ENCODE results near the gene TXLNA.
"Not testable (repeated sequence)": the region's sequence is repeated elsewhere in the genome, so short reads cannot be mapped to it uniquely, and the experiment has no call there.

TXLNA gene

DNA sequence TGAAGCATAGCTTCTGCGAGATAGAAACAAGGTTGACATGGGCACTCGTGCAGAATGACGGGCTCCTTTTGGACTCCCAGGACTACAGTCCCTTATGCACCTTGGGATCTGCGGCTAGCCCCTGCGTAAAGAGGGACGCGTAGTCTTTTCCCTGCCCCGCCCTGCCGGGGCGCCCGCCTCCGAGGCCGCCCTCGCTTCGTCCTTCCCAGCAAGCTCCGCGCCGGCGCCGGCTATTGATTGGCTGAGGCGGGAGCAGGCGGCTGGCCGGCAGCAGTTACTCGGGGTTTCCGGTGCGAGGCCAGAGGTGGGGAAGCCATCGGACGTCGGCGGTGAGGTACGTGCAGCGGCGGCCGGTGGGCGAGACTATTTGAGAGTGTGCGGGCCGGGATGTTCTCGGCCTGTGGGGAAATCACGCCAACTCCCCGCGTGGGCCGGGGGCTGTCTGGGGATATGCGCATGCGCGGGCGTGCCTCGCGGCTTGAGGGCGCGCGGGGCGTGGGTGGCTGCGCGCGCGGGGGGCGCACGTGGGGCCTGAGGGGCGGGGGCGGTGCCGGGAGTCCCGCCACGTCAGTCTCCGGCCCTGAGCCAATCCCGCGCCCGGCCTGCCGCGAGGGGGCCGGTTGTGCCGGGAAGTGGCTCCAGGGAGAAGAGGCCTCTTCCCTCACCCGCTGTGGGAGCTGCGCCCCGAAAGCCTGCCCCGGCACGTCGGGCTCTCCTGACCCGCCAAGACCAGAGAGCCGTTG lies at the start of gene TXLNA:
TXLNA (plus strand) TSS at position 233 of the 743 bp plus-strand sequence. CDS start 671 bp downstream, outside the sequence.
- peak; percentile 81 to 91 (median 88) for DNase-seq (ENCODE audit: low read depth in 2 of 3, low spot score in 1 of 3)

DNA sequence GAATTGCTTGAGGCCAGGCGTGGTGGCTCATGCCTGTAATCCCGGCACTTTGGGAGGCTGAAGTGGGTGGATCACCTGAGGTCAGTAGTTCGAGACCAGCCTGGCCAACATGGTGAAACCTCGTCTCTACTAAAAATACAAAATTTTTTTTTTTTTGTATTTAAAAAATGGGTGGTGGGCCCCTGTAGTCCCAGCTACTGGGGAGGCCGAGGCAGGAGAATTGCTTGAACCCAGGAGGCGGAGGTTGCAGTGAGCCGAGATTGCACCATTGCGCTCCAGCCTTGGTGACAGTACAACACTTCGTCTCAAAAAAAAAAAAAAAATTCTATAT lies 45.6 kb upstream of the TXLNA start:
- not testable (repeated sequence) for DNase-seq (ENCODE audit: low read depth in 2 of 3, low spot score in 1 of 3)

DNA sequence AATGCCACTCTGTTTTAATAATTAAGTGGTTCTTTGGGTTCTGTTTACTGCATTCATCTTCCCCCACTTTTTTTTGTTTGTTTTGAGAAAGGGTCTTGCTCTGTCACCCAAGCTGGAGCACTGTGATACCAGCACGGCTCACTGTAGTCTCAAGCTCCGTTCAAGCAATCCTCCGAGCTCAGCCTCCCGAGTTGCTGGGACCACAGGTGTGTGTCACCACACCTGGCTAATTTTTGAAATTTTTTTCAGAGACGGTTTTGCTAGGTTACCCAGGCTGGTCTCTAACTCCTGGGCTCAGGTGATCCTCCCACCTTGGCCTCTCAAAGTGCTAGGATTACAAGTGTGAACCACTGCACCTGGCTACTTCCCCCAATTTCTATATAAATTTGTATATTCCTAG lies 42.4 kb upstream of the TXLNA start:
- DNase-seq (ENCODE audit: low read depth in 2 of 3, low spot score in 1 of 3) = no peak

- DNase-seq (ENCODE audit: low read depth in 2 of 3, low spot score in 1 of 3) = no peak
These were observed 40.5 kb upstream of the TXLNA start for GRCh38 chr1:32138965-32139364.

DNA sequence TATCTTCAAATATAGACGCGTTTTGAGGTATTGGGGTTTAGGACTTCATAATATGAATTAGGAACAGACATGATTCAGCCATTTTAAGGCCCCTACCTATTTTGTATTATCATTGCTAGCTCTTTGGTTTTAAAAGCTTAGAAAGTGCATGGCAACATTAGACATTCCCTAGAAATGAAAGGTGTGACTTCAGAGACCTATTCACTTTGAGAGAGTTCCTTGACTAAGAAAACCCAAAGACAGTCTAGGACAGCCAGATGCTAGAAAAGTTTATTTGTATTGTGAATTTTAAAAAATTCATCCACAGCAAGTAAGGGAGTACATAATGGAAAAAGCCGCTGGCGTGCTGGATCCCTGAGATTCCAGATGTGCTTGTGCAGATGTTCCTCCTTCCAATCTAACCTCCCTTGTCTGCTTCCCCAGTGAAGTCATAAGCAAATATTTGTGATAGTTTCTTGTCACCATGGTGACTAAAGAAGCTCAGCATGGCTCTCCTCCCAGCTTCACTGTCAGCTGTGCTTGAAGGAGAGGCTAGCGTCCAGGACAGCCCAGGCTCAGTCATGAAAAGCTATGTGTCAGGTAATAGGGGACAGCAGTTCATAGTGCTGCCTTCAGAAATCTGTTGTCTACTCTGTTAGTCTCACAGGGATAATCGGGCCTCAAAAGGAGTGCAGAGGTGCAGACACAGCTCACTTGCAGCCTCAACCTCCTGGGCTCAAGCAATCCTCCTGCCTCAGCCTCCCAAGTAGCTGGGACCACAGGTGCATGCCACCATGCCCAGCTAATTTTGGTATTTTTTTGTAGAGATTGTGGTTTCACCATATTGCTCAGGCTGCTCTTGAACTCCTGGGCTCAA lies 36.8 kb upstream of the TXLNA start:
- DNase-seq (ENCODE audit: low read depth in 2 of 3, low spot score in 1 of 3) = no peak

DNA sequence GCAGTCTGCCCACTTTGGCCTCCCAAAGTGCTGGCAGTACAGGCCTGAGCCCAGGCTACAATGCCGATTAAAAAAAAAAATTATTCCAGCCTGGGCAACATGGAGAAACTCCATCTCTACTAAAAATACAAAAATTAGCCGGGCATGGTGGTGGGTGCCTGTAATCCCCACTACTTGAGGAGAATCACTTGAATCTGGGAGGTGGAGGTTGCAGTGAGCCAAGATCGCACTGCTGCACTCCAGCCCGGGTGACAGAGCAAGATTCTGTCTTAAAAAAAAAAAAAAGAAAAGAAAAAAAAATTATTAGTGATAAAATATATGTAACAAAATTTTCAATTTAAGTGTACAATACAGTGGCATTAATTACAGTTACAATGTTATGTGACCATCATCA lies 36.2 kb upstream of the TXLNA start:
- not testable (repeated sequence) for DNase-seq (ENCODE audit: low read depth in 2 of 3, low spot score in 1 of 3)

GRCh38 chr1:32144033-32144432 lies 35.4 kb upstream of the TXLNA start:
- no peak for DNase-seq (ENCODE audit: low read depth in 2 of 3, low spot score in 1 of 3)

- DNase-seq (ENCODE audit: low read depth in 2 of 3, low spot score in 1 of 3) = not testable (repeated sequence)
These were observed 31.7 kb upstream of the TXLNA start for GRCh38 chr1:32147799-32148198.

DNA sequence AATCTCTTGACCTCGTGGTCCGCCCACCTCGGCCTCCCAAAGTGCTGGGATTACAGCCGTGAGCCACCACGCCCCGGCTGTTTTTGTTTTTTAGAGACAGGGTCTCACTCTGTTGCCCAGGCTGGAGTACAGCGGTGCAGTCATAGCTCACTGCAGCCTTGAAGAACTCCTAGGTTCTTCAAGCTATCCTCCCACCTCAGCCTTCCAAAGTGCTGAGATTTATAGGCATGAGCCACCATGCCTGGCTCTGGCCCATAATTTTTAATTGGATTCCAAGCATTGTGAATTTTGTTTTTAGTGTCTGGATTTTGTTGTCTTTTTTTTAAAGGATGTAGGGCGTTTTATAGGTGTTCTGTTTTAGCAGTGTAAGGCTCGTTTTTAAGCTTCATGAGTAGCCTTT lies 28.6 kb upstream of the TXLNA start:
- no peak for DNase-seq (ENCODE audit: low read depth in 2 of 3, low spot score in 1 of 3)

DNA sequence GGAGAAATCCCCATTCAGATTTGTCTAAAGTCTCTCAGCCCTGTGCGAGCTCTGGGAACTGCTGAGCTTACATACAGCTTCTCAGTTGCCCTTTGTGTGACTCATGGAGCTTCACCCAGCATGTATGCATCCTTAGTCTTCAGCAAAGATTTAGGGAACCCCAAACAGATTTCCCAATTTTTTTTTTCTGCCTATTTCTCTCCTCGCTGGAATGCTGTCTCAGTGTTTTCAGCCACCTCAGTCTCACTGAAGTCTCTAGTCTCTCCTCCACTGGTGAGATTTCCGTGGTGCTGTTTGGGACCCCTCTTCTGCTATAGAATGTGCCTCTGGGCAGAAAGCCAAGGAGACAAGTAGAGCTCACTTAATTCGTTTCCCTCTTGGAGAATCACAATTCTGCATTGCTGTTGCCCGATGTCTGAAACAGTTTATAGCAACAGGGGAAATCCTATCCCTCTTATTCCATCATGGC lies 28.1 kb upstream of the TXLNA start:
- DNase-seq (ENCODE audit: low read depth in 2 of 3, low spot score in 1 of 3) = no peak

- no peak for DNase-seq (ENCODE audit: low read depth in 2 of 3, low spot score in 1 of 3)
These were observed 20.3 kb upstream of the TXLNA start for GRCh38 chr1:32159189-32159588.

GRCh38 chr1:32163405-32163804 lies 16.1 kb upstream of the TXLNA start:
- DNase-seq (ENCODE audit: low read depth in 2 of 3, low spot score in 1 of 3) = no peak

DNA sequence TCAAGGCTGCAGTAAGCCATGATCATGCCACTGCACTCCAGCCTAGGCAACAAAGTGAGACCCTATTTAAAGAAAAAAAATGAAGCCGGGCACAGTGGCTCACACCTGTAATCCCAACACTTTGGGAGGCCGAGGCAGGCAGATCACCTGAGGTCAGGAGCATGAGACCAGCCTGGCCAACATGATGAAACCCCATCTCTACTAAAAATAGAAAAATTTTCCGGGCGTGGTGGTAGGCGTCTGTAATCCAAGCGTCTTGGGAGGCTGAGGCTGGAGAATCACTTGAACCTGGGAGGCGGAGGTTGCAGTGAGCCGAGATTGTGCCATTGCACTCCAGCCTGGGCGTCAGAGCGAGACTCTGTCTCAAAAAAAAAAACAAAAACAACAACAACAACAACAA lies 13.8 kb upstream of the TXLNA start:
- DNase-seq (ENCODE audit: low read depth in 2 of 3, low spot score in 1 of 3) = not testable (repeated sequence)

DNA sequence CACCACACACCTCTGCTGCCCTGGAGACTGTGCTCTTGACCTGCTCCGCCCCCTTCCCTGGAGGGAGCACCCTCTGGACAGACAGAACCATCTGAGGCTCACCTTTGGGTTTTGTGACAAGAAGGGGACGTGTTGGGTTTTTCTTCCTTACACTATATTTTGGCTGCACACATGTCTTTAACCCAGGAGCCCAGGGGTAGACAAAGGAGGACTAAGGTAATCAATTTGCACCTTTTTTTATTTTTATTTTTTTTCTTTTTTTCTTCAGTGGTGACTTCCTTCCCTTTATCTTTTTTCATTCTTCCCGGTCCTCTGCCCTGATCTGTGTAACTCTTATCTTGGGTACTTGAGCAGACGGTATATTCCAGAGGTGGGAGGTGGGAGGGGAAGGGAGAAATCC lies 8.5 kb upstream of the TXLNA start:
- DNase-seq (ENCODE audit: low read depth in 2 of 3, low spot score in 1 of 3) = no peak

- DNase-seq (ENCODE audit: low read depth in 2 of 3, low spot score in 1 of 3) = no peak
These were observed 6.7 kb upstream of the TXLNA start for GRCh38 chr1:32172621-32173245.

GRCh38 chr1:32178380-32179192 lies 889 bp upstream of the TXLNA start:
- no peak for DNase-seq (ENCODE audit: low read depth in 2 of 3, low spot score in 1 of 3)

- no peak for DNase-seq (ENCODE audit: low read depth in 2 of 3, low spot score in 1 of 3)
These were observed 357 bp upstream of the TXLNA start for GRCh38 chr1:32179193-32179442.

DNA sequence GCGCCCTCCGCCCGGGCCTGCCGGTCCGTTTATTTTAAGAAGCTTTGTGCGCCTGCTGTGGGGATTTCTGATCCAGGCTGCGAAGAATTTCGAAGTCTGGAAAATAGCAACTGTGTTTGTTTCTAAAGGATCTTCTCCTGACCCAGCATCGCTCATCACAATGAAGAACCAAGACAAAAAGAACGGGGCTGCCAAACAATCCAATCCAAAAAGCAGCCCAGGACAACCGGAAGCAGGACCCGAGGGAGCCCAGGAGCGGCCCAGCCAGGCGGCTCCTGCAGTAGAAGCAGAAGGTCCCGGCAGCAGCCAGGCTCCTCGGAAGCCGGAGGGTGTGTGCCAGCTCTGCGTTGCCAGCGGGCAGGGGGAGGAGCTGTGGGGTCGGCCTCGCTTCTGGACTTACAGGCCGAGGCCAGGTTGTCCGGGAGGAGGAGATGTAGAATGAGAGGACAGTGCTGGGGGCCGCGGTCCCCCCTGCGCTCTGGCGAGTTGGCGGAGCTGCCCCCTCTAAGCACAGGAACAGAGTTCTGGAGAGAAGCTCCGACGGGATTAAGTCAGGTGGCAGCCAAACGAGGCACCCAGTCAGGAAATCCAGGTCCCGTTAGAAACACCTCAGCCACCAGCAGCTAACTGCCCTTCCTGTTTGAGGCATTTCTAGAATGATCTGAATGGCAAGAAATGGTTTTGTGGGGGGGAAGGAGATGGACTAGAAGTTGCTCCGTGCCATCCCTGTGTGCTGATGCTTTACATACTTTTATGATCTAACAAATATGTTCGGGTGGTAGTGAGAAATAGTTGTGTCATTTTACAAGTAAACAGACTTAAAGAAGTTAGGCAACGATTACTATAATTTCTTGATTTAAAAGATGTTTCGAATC lies 948 bp downstream of the TXLNA start:
- DNase-seq (ENCODE audit: low read depth in 2 of 3, low spot score in 1 of 3) = no peak

DNA sequence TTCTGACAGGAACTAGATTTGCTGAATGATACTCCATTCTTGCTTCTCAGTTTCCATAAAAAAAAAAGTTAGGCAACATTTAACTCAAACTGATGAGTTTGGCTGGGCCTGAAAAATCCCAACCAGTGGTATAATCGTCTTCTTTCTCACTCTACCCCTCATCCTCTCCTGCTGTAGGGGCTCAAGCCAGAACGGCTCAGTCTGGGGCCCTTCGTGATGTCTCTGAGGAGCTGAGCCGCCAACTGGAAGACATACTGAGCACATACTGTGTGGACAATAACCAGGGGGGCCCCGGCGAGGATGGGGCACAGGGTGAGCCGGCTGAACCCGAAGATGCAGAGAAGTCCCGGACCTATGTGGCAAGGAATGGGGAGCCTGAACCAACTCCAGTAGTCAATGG lies 1.6 kb downstream of the TXLNA start:
- no peak for DNase-seq (ENCODE audit: low read depth in 2 of 3, low spot score in 1 of 3)

DNA sequence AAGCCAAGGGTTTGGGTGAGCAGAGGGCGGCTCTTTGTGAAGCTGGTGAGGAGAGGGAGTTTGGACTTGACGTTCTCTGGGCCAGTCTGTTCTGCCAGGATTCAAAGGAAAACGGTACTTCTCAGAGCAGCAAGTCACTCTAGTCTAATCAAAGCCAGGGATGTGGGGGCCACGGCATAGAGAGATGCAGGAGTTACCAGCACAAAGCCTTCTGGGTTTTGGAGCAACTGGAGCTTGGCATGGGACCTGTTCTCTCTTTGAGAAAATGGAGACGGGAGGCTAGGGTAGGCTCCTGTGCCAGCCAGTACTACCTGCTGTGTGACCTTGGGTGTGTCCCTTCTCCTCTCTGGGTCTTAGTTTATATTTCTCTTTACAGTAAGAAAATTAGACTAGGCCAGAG lies 2.1 kb downstream of the TXLNA start:
- no peak for DNase-seq (ENCODE audit: low read depth in 2 of 3, low spot score in 1 of 3)
